GM21390 (cell line): Measurements from ENCODE around the gene ART4.

Experiments
- ATAC-seq: cut with Tn5 transposase; IDR thresholded peaks from one replicate; pipeline ENCODE4 v1.9.1; 2021; ENCODE audit not compliant: unreplicated experiment

The ART4 gene

GRCh38 chr12:14852880-14853279 is 9.6 kb upstream of the ART4 start:
- ATAC-seq: no peak

DNA sequence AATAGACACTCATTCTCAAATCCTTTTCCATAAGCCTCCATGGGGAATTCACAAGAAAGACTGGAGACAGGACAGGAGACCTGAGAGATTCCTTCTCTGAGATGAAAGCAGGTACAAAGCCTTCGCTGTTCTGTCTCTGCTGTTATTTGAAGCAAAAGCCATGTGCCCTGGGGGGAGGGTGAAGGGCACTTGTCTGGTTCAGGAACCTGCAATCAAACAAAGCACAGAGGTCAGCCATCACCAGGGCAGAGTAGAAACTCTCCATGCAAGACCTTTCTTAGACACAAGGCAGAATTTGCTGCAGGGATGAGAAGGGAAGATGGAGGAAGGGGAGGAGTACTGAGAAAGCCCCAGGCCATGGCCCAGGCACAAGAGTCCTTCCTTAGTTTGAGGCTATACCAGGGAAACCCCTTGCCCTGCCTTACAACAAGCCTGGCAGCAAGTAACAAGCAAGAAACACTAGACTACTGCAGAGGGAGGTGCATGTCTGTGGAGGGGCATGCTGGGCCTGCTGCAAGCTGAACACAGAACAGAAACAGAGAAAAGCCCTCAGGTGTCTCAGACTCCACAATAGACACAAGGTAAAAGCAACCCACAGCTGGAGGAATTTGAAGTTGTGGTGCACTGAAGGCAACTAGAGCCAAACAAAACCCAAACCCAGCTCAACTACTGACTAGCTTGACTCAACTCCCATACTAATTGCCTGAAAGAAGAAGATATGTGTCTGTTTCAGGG is 7.8 kb upstream of the ART4 start:
- ATAC-seq: peak; percentile 84

- ATAC-seq: no peak
These were observed 6.3 kb upstream of the ART4 start for GRCh38 chr12:14849661-14850060.

- no peak for ATAC-seq
These were observed 3.7 kb upstream of the ART4 start for GRCh38 chr12:14846876-14847580.

DNA sequence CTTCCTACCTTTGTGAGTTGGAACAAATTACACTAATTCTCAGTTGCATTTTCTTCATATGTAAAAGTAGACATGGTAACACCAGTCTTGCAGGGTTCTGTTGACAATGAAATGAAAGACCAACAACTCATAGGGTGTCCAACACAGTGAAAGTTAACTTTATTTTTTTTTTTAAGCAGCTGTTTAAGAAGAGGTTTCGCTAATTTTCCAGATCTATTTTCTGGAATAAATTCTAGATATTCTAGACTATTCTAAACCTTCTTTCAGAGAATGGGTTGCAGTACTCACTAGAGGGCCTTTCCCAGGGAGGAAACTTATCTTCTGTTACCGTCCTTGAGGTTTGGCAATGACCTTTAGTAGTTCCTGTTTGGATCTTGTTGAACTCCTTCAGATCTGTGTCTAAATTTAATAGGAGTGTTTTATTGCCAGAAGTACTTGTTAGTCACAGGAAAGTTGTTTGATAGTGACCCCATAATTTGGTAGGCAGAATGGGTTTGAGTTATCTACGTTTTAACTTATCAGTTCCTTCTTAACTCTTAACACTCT is 2.8 kb upstream of the ART4 start:
- ATAC-seq: no peak

DNA sequence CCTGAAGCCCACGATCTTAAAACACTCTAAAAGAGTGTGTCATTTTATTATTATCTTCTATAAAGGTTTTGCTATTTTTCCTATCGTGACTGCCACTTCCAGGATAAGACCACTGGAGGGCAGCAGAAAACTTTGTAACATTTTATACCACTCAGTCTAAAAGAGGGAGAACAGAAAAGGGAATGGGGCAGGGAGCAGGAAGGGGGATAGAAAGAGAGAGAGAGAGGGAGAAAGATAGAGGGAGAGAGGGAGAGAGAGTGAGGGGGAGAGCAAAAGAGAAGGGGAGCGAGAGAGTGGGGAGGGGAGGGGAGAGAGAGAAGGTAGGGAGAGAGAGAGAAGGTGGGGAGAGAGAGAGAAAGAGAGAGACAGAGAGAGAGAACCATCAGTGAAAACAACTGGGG is 2.0 kb upstream of the ART4 start:
- peak; percentile 67 for ATAC-seq

DNA sequence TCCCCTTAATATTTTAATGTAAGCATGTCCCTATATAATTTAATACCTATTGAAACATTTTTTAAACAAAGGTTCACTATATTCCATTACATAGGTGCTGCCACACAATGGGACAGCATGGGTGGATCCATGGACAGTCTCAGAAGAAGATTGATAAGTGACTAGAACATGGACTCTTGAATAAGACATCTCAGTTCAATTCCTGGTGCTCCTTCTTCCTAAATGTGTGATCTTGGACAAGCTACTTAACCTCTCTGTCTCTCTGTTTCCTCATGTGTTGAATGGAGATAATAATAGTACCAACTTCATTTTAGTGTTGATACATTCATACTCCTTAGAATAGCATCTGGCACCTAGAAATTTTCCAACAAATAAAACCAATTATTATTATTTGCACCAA is 1.1 kb upstream of the ART4 start:
- ATAC-seq: no peak

- ATAC-seq: no peak
These were observed 1.0 kb downstream of the ART4 start for GRCh38 chr12:14842315-14842714.

DNA sequence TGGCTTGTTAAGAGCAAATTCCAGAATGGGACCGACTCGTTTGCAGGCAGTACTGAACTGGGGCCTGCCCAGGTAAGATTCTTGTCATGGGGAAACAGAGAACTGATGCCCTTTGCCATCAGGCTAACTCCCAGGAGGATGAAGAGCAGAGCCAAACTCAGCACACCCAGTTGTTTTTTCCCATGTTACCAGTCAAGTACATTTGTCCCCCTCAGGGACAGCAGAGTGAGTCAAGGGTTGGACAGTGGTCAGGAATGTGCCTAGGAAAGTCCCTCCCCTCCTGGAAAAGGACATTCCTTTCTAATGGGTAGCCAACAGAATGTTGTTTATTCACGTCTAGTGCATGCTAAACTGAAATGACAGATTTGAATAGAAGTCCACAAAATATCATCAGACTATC is 1.6 kb downstream of the ART4 start:
- ATAC-seq: no peak

DNA sequence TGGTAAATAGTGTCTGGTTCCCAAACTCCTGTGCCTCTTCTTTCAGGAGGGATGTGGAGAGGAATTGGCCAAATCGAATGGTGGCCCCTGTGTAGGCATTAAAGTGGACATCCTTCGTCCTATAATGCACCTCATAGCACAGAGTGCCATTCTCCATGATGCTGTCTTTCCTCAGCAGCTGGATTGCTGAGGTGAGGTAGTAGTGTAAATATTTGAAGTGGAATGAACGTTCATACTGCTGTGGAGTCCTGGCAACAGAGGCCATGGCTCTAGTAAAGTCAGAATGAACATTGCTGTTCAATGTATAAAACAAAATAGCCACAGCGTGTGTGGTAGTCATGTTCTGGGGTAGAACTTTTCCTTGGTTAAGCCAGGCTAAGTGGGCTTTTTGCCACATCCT is 2.7 kb downstream of the ART4 start:
- ATAC-seq: no peak

DNA sequence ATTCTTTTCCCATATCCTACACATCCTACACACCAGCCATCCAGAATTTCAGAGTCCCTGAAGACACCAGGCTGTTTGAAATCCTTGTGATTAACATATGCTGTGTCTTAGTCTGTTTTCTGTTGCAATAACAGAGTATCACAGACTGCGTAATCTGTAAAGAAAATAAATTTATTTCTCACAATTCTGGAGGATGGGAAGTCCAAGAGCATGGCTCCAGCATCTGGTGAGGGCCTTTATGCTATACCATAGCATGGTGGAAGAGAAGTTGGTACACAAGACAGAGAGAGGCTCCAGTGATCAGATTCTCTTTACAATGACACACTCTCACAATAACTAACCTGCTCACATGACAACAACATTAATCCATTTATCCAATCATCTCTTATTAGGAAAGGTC is 4.1 kb downstream of the ART4 start:
- no peak for ATAC-seq

DNA sequence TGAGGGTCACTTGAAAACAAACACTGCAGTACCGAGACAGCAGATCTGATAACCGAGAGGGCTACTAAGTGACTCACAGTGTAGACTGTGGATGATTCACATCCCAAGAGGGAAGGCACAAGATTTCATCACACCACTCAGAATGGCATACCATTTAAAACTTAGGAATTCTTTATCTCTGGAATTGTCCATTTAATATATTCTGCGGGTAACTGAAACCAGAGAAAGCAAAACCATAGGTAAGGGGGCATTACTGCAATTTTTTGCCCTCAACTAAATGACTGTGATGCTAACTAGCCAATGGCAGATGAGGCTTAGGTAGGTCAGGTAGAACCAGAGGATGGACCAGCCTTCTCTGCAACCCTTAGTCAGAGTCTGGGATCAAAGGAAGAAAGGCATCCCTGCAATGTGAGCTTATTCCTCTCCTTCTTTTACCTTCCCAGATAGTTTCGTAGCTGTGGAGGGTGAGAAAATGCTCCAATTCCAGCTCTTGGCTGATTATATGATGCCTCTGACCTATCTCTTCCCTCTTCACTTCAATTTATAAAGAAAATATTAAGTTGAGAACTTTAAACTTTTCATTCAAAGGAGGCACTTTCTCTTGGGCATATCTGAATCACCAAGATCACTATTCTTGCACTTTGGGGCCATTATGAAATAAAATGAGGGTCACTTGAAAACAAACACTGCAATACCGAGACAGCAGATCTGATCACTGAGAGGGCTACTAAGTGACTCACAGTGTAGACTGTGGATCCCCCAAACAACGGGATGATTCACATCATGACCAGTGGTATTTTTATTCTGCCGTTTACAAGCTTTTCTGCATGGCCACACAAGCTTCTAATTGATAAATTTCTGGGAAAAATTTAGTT is 6.8 kb downstream of the ART4 start:
- ATAC-seq: no peak

- no peak for ATAC-seq
These were observed 8.8 kb downstream of the ART4 start for GRCh38 chr12:14834509-14834908.

DNA sequence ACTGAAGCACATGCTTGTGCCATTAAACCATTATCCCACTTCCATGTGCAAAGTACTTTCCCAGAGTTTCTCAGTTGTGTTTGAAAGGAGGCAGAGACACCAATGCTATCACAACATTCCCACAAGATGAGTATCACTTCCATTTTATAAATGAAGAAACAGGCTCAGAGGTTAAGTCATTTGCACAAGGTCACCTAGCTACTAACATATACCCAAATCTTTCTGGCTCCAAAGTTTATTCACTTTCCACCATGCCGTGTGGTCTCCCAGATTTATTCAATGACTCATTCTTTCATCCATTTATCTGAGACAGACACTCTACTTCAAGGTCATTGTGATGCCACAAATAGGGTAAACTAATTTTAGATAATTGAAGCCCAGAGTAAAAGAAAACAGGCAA is 9.4 kb downstream of the ART4 start:
- ATAC-seq: no peak

DNA sequence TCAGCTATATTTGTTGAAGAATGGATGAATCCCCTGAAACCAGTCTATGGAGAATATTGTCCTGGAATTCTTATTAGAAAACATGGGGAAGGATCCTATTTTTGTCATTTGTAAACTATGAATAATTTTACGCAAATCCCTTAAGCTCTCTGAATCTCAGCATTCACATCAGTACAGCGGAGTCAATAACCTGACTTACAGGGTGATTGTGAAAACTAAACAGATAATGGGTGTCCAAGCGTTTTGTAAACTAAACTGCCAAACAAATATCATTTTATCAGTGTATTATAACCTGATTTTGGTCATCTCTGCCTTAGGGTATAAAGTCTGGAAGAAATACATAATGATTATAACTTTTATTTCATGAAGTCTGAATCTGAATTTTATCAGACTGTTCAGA is 10.0 kb downstream of the ART4 start:
- no peak for ATAC-seq

GRCh38 chr12:14828892-14829291 is 14.4 kb downstream of the ART4 start:
- peak; percentile 79 for ATAC-seq

DNA sequence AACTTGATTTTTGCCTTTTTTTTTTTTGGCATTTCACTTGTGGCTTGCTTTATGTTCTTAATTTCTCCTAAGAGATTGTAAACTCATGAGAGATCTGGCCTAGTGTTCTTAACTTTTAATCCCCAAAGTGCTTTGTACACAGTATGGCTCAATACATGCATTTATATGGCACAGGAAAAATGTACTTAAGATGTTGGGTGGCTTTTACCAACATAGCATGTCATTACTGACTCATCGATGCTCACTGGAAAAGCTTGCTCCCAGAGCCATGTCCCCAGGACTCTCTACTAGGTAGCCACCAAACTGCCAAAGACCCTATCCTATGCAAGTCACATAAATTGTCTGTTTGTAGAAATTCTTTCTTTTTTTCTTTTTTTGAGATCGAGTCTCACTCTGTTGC is 16.3 kb downstream of the ART4 start:
- ATAC-seq: no peak

- no peak for ATAC-seq
These were observed 16.8 kb downstream of the ART4 start for GRCh38 chr12:14826491-14826890.

GRCh38 chr12:14825256-14825655 is 18.1 kb downstream of the ART4 start:
- no peak for ATAC-seq

DNA sequence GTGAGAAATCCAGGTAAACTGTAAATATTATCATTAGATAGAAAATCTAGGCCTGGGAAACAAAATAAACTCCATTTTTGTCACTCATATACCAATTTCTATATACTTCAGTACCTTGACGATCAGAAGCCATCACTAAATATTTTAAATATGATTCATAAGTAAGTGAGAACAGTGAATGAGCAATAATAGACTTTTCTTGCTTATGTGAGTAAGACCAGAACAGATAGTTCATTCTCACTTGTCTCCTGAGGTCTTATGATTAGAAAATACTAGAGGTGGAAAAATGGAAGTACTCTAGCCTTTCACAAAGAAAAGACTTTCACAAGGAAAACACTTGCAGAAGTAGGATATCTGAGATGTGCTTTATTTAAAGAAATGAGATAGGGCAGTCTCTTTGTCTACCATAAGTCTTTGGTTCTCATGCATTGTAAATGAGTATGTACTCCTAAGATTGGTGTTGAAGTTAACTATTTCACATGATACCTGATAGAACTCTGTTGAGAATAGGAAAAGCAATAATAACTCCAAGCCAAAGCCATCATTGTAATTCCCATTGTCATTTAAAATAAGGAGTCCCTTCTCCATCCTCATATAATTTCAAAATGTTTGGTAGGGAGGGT is 19.2 kb downstream of the ART4 start:
- ATAC-seq: no peak

- no peak for ATAC-seq
These were observed 29.3 kb downstream of the ART4 start, which contains the start of gene SMCO3 for GRCh38 chr12:14814014-14814413. SMCO3 (minus strand) TSS chr12:14814182; CDS start chr12:14806680, 7,502 bp downstream.
